ENCODE results near the gene ZNF862. TPM values are rescaled to one million over a fixed set of nuclear protein-coding genes. Genes with fewer than 3 reads are reported as not detected.

Gene ZNF862
- total RNA-seq, 2 donors from 2014 or later = 8.3 to 15.6 TPM

DNA sequence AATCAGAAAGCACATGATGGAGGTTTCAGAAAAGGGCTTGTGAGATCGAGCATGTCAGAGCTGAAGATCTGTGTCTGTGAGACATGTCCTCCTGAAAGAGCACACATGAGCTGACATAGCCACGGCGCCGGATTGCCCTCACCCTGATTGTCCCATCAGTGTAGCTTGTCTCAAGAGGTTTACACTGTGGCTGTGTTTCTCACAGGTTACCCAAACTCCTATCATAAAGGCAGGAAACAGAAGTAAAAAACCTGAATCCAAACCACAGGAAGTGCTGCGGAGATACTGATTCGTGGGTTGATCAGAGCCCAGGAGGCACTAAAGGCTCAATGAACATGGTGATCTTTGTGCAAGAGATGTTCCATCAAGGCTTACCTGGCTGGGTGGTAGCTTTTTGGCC is 31.7 kb downstream of the ZNF862 start:
- peaks cover 8% of the 10 kb centered on the region for H3K4me1 ChIP-seq (ENCODE audit: control insufficient read depth, insufficient read depth, low read length)
- Mint-ChIP-seq H3K4me3 (no peak overlapping the region), H3K4me1 (peaks cover 17% of the 10 kb centered on the region), H3K27me3 (ENCODE audit: insufficient read depth) (peaks cover 16% of the 10 kb centered on the region), H3K9me3 (no peaks in the 10 kb centered on the region), H3K36me3 (ENCODE audit: low read depth) (no peaks in the 10 kb centered on the region), H3K27ac (no peak overlapping the region)
- H3K27ac ChIP-seq (ENCODE audit: low read depth, low read length) = no peak overlapping the region
- TF ChIP-seq, protein P1, sequence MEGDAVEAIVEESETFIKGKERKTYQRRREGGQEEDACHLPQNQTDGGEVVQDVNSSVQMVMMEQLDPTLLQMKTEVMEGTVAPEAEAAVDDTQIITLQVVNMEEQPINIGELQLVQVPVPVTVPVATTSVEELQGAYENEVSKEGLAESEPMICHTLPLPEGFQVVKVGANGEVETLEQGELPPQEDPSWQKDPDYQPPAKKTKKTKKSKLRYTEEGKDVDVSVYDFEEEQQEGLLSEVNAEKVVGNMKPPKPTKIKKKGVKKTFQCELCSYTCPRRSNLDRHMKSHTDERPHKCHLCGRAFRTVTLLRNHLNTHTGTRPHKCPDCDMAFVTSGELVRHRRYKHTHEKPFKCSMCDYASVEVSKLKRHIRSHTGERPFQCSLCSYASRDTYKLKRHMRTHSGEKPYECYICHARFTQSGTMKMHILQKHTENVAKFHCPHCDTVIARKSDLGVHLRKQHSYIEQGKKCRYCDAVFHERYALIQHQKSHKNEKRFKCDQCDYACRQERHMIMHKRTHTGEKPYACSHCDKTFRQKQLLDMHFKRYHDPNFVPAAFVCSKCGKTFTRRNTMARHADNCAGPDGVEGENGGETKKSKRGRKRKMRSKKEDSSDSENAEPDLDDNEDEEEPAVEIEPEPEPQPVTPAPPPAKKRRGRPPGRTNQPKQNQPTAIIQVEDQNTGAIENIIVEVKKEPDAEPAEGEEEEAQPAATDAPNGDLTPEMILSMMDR (conservative IDR thresholded peaks at IDR 0.05) = no peak
- no peaks in the 10 kb centered on the region for H3K9me3 ChIP-seq (ENCODE audit: control insufficient read depth, low read length)
- 92 to 100% methylated on average over 6 of the region's 6 CpGs for whole genome bisulfite sequencing, 2 experiments (ENCODE audit: insufficient coverage in 1 of 2, insufficient read length in 1 of 2)
- no peaks in the 10 kb centered on the region for H3K36me3 ChIP-seq (ENCODE audit: control insufficient read depth, insufficient read depth, low read length)
- H3K4me3 ChIP-seq (ENCODE audit: low read length) = no peak overlapping the region
- peak; percentile 23 for DNase-seq
- no peak overlapping the region for H3K9ac ChIP-seq (ENCODE audit: extremely low read depth, low read length, poor library complexity, severe bottlenecking)
- H3K27me3 ChIP-seq (ENCODE audit: control insufficient read depth, insufficient read depth, low read length, poor library complexity, severe bottlenecking) = peaks cover 8% of the 10 kb centered on the region

DNA sequence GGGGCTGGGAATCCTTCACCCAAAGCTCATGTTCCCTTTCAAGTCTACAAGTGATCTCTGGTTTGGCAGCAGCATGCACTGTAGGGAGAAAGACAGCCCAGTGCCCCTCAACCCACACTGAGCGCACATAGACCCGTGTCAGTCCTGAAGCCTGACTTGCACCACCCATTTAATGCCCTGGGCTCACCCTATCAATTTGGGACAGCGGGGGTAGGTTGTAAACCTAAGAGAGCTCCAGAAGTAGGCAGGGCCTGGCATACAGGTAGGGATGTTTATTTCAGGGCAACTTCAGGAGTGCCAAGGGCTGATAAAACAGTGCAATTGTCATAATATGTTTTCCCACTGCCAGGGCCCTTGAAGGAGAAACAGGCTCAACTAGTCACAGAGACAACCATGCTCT is 32.1 kb downstream of the ZNF862 start:
- H3K27me3 ChIP-seq (ENCODE audit: control insufficient read depth, insufficient read depth, low read length, poor library complexity, severe bottlenecking) = peaks cover 12% of the 10 kb centered on the region
- peaks cover 8% of the 10 kb centered on the region for H3K4me1 ChIP-seq (ENCODE audit: control insufficient read depth, insufficient read depth, low read length)
- no peak overlapping the region for H3K9ac ChIP-seq (ENCODE audit: extremely low read depth, low read length, poor library complexity, severe bottlenecking)
- Mint-ChIP-seq H3K9me3 (no peaks in the 10 kb centered on the region), H3K27ac (no peak overlapping the region), H3K36me3 (ENCODE audit: low read depth) (no peaks in the 10 kb centered on the region), H3K4me1 (peaks cover 17% of the 10 kb centered on the region), H3K4me3 (no peak overlapping the region), H3K27me3 (ENCODE audit: insufficient read depth) (peaks cover 20% of the 10 kb centered on the region)
- H3K9me3 ChIP-seq (ENCODE audit: control insufficient read depth, low read length) = no peaks in the 10 kb centered on the region
- H3K4me3 ChIP-seq (ENCODE audit: low read length) = no peak overlapping the region
- no peak for DNase-seq
- 86 to 96% methylated on average over 2 to 3 of the region's 3 CpGs for WGBS, 2 experiments (ENCODE audit: insufficient coverage in 1 of 2, insufficient read length in 1 of 2)
- no peaks in the 10 kb centered on the region for H3K36me3 ChIP-seq (ENCODE audit: control insufficient read depth, insufficient read depth, low read length)
- H3K27ac ChIP-seq (ENCODE audit: low read depth, low read length) = no peak overlapping the region
- TF ChIP-seq, protein P1 (conservative IDR thresholded peaks at IDR 0.05) = no peak

DNA sequence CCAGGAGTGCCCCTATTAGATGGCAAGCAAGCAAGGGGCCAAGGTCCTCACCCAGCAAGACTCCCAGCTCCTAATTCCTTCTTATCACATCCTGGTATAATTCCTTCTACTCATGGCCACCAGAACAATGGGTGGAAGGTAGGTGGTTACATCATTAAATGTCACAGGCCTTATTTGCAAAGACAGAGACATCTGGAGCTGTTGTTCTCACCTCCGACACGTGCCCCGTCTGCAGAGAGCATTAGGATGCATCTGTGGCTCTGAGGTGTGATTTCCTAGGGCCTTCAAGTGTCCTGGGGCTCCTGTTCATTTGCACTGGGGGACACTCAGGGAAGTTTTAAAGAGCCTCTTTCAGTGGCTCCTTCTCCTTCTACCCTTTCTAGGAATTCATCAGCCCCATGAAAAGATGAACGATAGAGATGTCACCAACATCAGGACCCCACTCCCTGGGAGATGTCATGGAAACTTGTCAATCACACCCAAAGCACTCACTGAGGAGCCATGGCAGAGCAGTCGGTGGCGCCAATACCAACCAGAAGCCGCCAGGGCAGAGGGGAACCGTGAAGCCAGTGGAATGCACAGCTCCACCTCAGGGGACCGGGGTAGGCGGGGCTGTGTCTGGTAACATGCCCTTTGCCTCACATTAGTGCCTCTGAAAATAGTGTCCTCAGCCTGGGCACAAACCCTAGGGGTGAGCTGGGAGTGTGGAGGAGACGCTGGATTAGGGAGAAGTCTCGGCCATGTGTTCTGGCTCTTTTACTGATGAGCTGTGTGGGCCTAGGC is 32.7 kb downstream of the ZNF862 start:
- Histone ChIP-seq H3K27ac (ENCODE audit: low read depth, low read length) (no peak overlapping the region), H3K4me1 (ENCODE audit: control insufficient read depth, insufficient read depth, low read length) (peaks cover 8% of the 10 kb centered on the region), H3K9ac (ENCODE audit: extremely low read depth, low read length, poor library complexity, severe bottlenecking) (no peak overlapping the region), H3K9me3 (ENCODE audit: control insufficient read depth, low read length) (no peaks in the 10 kb centered on the region), H3K27me3 (ENCODE audit: control insufficient read depth, insufficient read depth, low read length, poor library complexity, severe bottlenecking) (peaks cover 17% of the 10 kb centered on the region), H3K36me3 (ENCODE audit: control insufficient read depth, insufficient read depth, low read length) (no peaks in the 10 kb centered on the region), H3K4me3 (ENCODE audit: low read length) (no peak overlapping the region)
- no peaks in the 10 kb centered on the region for H3K36me3 Mint-ChIP-seq (ENCODE audit: low read depth)
- peaks cover 17% of the 10 kb centered on the region for H3K4me1 Mint-ChIP-seq
- DNase-seq = peak; percentile 58
- H3K27ac Mint-ChIP-seq = no peak overlapping the region
- WGBS, 2 experiments (ENCODE audit: insufficient coverage in 1 of 2, insufficient read length in 1 of 2) = 81 to 83% methylated on average over 9 to 12 of the region's 12 CpGs
- H3K9me3 Mint-ChIP-seq = no peaks in the 10 kb centered on the region
- TF ChIP-seq, protein P1 (conservative IDR thresholded peaks at IDR 0.05) = no peak
- H3K27me3 Mint-ChIP-seq (ENCODE audit: insufficient read depth) = peaks cover 26% of the 10 kb centered on the region
- H3K4me3 Mint-ChIP-seq = no peak overlapping the region

Data from endodermal cell (in vitro differentiated cells).